ENCODE measurements around the gene MS4A13. TPM values are rescaled to one million over a fixed set of nuclear protein-coding genes. Genes with fewer than 3 reads are reported as not detected.

The MS4A13 gene
- total RNA-seq, 1 experiment from 2014 or later = not detected

GRCh38 chr11:60566776-60567175 lies 51.6 kb downstream of the MS4A13 start:
- Mint-ChIP-seq H3K27ac (ENCODE audit: unreplicated experiment) (no peak overlapping the region), H3K4me1 (ENCODE audit: low read depth, unreplicated experiment) (no peaks in the 10 kb centered on the region), H3K4me3 (ENCODE audit: unreplicated experiment) (no peak overlapping the region), H3K9me3 (ENCODE audit: unreplicated experiment) (no peaks in the 10 kb centered on the region), H3K36me3 (ENCODE audit: insufficient read depth, unreplicated experiment) (no peaks in the 10 kb centered on the region), H3K27me3 (ENCODE audit: insufficient read depth, unreplicated experiment) (no peaks in the 10 kb centered on the region)
- ChIA-PET POLR2A (no interaction called here), CTCF (no interaction called here)
- TF ChIP-seq CTCF (IDR thresholded peaks at IDR 0.05; ENCODE audit: insufficient read depth in 1 of 2, low read depth in 1 of 2, low read length in 1 of 2, severe bottlenecking in 1 of 2, unreplicated experiment in 1 of 2) = no peak
- Histone ChIP-seq H3K4me1 (no peaks in the 10 kb centered on the region), H3K4me3 (ENCODE audit: low read depth, low read length) (no peak overlapping the region), H3K9me3 (no peaks in the 10 kb centered on the region), H3K27me3 (replicated peaks; ENCODE audit: control insufficient read depth, insufficient read depth, low read length) (no peaks in the 10 kb centered on the region), H3K36me3 (ENCODE audit: control insufficient read depth, insufficient read depth, low read length) (no peaks in the 10 kb centered on the region)
- BruUV-seq (replicated peaks) = no TSS peak
- no peak for DNase-seq
- intact Hi-C loops (cut with micrococcal nuclease; ENCODE audit: unreplicated experiment) = no loop called here

GRCh38 chr11:60570970-60571369 lies 55.8 kb downstream of the MS4A13 start:
- H3K27me3 ChIP-seq (replicated peaks; ENCODE audit: control insufficient read depth, insufficient read depth, low read length) = no peaks in the 10 kb centered on the region
- CTCF ChIA-PET = no interaction called here
- Mint-ChIP-seq H3K27me3 (ENCODE audit: insufficient read depth, unreplicated experiment) (peaks cover 2% of the 10 kb centered on the region), H3K4me1 (ENCODE audit: low read depth, unreplicated experiment) (no peaks in the 10 kb centered on the region), H3K36me3 (ENCODE audit: insufficient read depth, unreplicated experiment) (no peaks in the 10 kb centered on the region), H3K4me3 (ENCODE audit: unreplicated experiment) (no peak overlapping the region), H3K9me3 (ENCODE audit: unreplicated experiment) (no peaks in the 10 kb centered on the region), H3K27ac (ENCODE audit: unreplicated experiment) (no peak overlapping the region)
- intact Hi-C loops (cut with micrococcal nuclease; ENCODE audit: unreplicated experiment) = no loop called here
- H3K4me3 ChIP-seq (ENCODE audit: low read depth, low read length) = no peak overlapping the region
- no peak for TF ChIP-seq CTCF (IDR thresholded peaks at IDR 0.05; ENCODE audit: insufficient read depth in 1 of 2, low read depth in 1 of 2, low read length in 1 of 2, severe bottlenecking in 1 of 2, unreplicated experiment in 1 of 2)
- DNase-seq = no peak
- H3K9me3 ChIP-seq = no peaks in the 10 kb centered on the region
- H3K4me1 ChIP-seq = no peaks in the 10 kb centered on the region
- POLR2A ChIA-PET = no interaction called here
- no TSS peak for BruUV-seq (replicated peaks)
- no peaks in the 10 kb centered on the region for H3K36me3 ChIP-seq (ENCODE audit: control insufficient read depth, insufficient read depth, low read length)

- H3K4me1 Mint-ChIP-seq (ENCODE audit: low read depth, unreplicated experiment) = no peaks in the 10 kb centered on the region
- H3K4me3 ChIP-seq (ENCODE audit: low read depth, low read length) = no peak overlapping the region
Measured at GRCh38 chr11:60589611-60590010, 74.4 kb downstream of the MS4A13 start.

More at GRCh38 chr11:60589611-60590010, 74.4 kb downstream of the MS4A13 start:
- no peaks in the 10 kb centered on the region for H3K4me1 ChIP-seq
- intact Hi-C loops (cut with micrococcal nuclease; ENCODE audit: unreplicated experiment) = no loop called here
- POLR2A ChIA-PET = no interaction called here
- H3K27me3 ChIP-seq (replicated peaks; ENCODE audit: control insufficient read depth, insufficient read depth, low read length) = no peaks in the 10 kb centered on the region
- H3K36me3 ChIP-seq (ENCODE audit: control insufficient read depth, insufficient read depth, low read length) = no peaks in the 10 kb centered on the region
- Mint-ChIP-seq H3K9me3 (ENCODE audit: unreplicated experiment) (no peaks in the 10 kb centered on the region), H3K36me3 (ENCODE audit: insufficient read depth, unreplicated experiment) (no peaks in the 10 kb centered on the region), H3K27ac (ENCODE audit: unreplicated experiment) (no peak overlapping the region), H3K27me3 (ENCODE audit: insufficient read depth, unreplicated experiment) (no peaks in the 10 kb centered on the region), H3K4me3 (ENCODE audit: unreplicated experiment) (no peak overlapping the region)
- DNase-seq = no peak
- BruUV-seq (replicated peaks) = no TSS peak
- no peaks in the 10 kb centered on the region for H3K9me3 ChIP-seq
- TF ChIP-seq CTCF (IDR thresholded peaks at IDR 0.05; ENCODE audit: insufficient read depth in 1 of 2, low read depth in 1 of 2, low read length in 1 of 2, severe bottlenecking in 1 of 2, unreplicated experiment in 1 of 2) = peak; percentile 29 to 47
- CTCF ChIA-PET = interaction anchor here (1.4 kb wide), 1 partner anchor 29 kb away, joined by 4 read pairs; no protein-coding TSS in a partner anchor

Other genes starting within 250 kb of the MS4A13 start
- gene MS4A4A, start 234.7 kb upstream of the MS4A13 start, total RNA-seq (2022) = not detected in 2 replicates
- not detected in 2 replicates for gene MS4A6E, start 188.1 kb upstream of the MS4A13 start, total RNA-seq (2022)
- gene MS4A7, start 136.9 kb upstream of the MS4A13 start, total RNA-seq (2022) = not detected in 2 replicates
- not detected in 2 replicates for gene MS4A14, start 118.9 kb upstream of the MS4A13 start, total RNA-seq (2022)
- gene MS4A5, start 85.8 kb upstream of the MS4A13 start, total RNA-seq (2022) = not detected in 2 replicates
- not detected in 2 replicates for gene MS4A1, start 59.5 kb upstream of the MS4A13 start, total RNA-seq (2022)
- not detected in 2 replicates for gene MS4A12, start 22.6 kb upstream of the MS4A13 start, total RNA-seq (2022)
- not detected in 2 replicates for gene MS4A8, start 184.2 kb downstream of the MS4A13 start, total RNA-seq (2022)
- not detected in 2 replicates for gene MS4A18, start 209.3 kb downstream of the MS4A13 start, total RNA-seq (2022)
- gene MS4A15, start 241.5 kb downstream of the MS4A13 start, total RNA-seq (2022) = not detected in 2 replicates

Measured in Caco-2 (cell line).